HCT116 (cell line): ENCODE results near the gene RETREG1.

Experiments used
- CTCF ChIP-seq, 3 experiments: fragments of 200-600 bp in 1 of 3; sonication (generic) in 1 of 3; IDR thresholded peaks in 2 of 3; conservative IDR thresholded peaks in 1 of 3; 2 replicates each; pipeline ENCODE4 v1.5.1; 2012 to 2017; ENCODE audit warnings: low read depth in 2 of 3, low read length in 2 of 3, antibody characterized with exemption in 1 of 3, borderline replicate concordance in 1 of 3, control low read depth in 1 of 3, mild to moderate bottlenecking in 1 of 3, mixed read lengths in 1 of 3, mixed run types in 1 of 3, moderate library complexity in 1 of 3; ENCODE audit not compliant: insufficient read depth in 1 of 3
- POLR2AphosphoS5 ChIP-seq: IDR thresholded peaks from 2 replicates; pipeline ENCODE4 v1.6.1; 2011; ENCODE audit warnings: mild to moderate bottlenecking, low read depth, low read length, moderate library complexity
- RAD21 ChIP-seq: IDR thresholded peaks from 2 replicates; pipeline ENCODE4 v1.6.1; 2012; ENCODE audit warnings: low read depth, mild to moderate bottlenecking

GRCh38 chr5:16642867-16643266 lies 26.1 kb upstream of the RETREG1 start:
- TF ChIP-seq CTCF (IDR thresholded peaks at IDR 0.05 in 2 of 3, conservative IDR thresholded peaks at IDR 0.05 in 1 of 3; ENCODE audit: borderline replicate concordance in 1 of 3, insufficient read depth in 1 of 3, low read depth in 2 of 3, low read length in 2 of 3) (no peak), RAD21 (no peak), POLR2AphosphoS5 (no peak)
